GM12878 (cell line): ENCODE results near the gene GCDH. TPM values are rescaled to one million over a fixed set of nuclear protein-coding genes. Genes with fewer than 3 reads are reported as not detected.

Source experiments
- ATAC-seq: fragments of 200-7000 bp; cut with Tn5 transposase; 3 replicates; pipeline ENCODE4 v1.9.1; 2020; ENCODE audit warnings: mild to moderate bottlenecking, moderate library complexity
- BruUV-seq: library from RNA; stranded (reverse); fragments of 400-500 nt; replicated peaks from 2 replicates; lab custom pipeline; 2021; lab: Mats Ljungman, UMichigan
- CTCF ChIA-PET: fragments of 300-600 bp; sonication (Branson Sonifier 250); formaldehyde crosslinking; extraction: SDS; loops from one replicate; lab custom pipeline; 2021; ENCODE audit warnings: inconsistent platforms; lab: Yijun Ruan, JAX
- POLR2A ChIA-PET: fragments of 350-600 bp; formaldehyde crosslinking; extraction: SDS; loops from one replicate; lab custom pipeline; 2021; ENCODE audit warnings: inconsistent platforms; lab: Charles Lee
- RAD21 ChIA-PET: fragments of 300-600 bp; sonication (Branson Sonifier 250); formaldehyde crosslinking; loops from one replicate; lab custom pipeline; 2023; ENCODE audit warnings: antibody characterized with exemption; ENCODE audit not compliant: unreplicated experiment; lab: Charles Lee
- SMC1A ChIA-PET: fragments of 300-600 bp; sonication (Branson Sonifier 250); formaldehyde crosslinking; loops from one replicate; lab custom pipeline; 2023; ENCODE audit not compliant: unreplicated experiment, uncharacterized antibody; lab: Charles Lee
- DNase-seq: peaks from one replicate; pipeline ENCODE4 v3.0.0-alpha.2; 2011; ENCODE audit warnings: low read depth, low spot score
- FAIRE-seq: peaks from 3 replicates; lab custom pipeline; 2011; peaks lifted over from hg19 to GRCh38; lab: Jason Lieb, UNC
- H2AFZ ChIP-seq: 2 replicates; pipeline ENCODE4 v1.6.0; 2011; ENCODE audit warnings: low read depth, low read length, control low read depth; ENCODE audit not compliant: control insufficient read depth
- H3K27ac ChIP-seq: 2 replicates; pipeline ENCODE4 v1.5.1; 2011; ENCODE audit warnings: control low read depth; ENCODE audit not compliant: control insufficient read depth, insufficient read depth
- H3K27me3 ChIP-seq, 2 experiments: replicated peaks in 1 of 2; 2 replicates each; pipeline versions ENCODE4 v1.6.0 to v1.6.1; 2011; ENCODE audit warnings: low read length in 1 of 2; ENCODE audit not compliant: control insufficient read depth in 2 of 2, insufficient read depth in 2 of 2
- H3K36me3 ChIP-seq, 2 experiments: 2 replicates each; pipeline ENCODE4 v1.5.1; 2011; ENCODE audit warnings: low read length in 1 of 2; ENCODE audit not compliant: control insufficient read depth in 2 of 2, insufficient read depth in 2 of 2
- H3K4me1 ChIP-seq: 2 replicates; pipeline ENCODE4 v1.6.1; 2011; ENCODE audit warnings: mild to moderate bottlenecking, low read length, moderate library complexity, mixed read lengths; ENCODE audit not compliant: control insufficient read depth, insufficient read depth
- H3K4me2 ChIP-seq: 2 replicates; pipeline ENCODE4 v1.6.0; 2011; ENCODE audit warnings: control low read depth; ENCODE audit not compliant: control insufficient read depth, insufficient read depth
- H3K4me3 ChIP-seq: fragments of 200-600 bp; sonication (generic); 2 replicates; pipeline ENCODE4 v1.5.1; 2016
- H3K79me2 ChIP-seq: 2 replicates; pipeline ENCODE4 v1.6.0; 2011; ENCODE audit warnings: low read length; ENCODE audit not compliant: control insufficient read depth, insufficient read depth
- H3K9ac ChIP-seq: 2 replicates; pipeline ENCODE4 v1.8.0; 2011; ENCODE audit warnings: low read length, control low read depth, mixed read lengths; ENCODE audit not compliant: control insufficient read depth, insufficient read depth
- H3K9me3 ChIP-seq: replicated peaks from 3 replicates; pipeline ENCODE4 v1.5.1; 2011; ENCODE audit warnings: mild to moderate bottlenecking, low read length; ENCODE audit not compliant: control insufficient read depth, insufficient read depth
- H4K20me1 ChIP-seq: 2 replicates; pipeline ENCODE4 v1.6.0; 2011; ENCODE audit not compliant: control insufficient read depth, insufficient read depth
- BACH1 ChIP-seq: fragments of 450-650 bp; IDR thresholded peaks from 2 replicates; pipeline ENCODE4 v1.6.1; 2017; ENCODE audit warnings: mild to moderate bottlenecking, borderline replicate concordance
- BRCA1 ChIP-seq: IDR thresholded peaks from 2 replicates; pipeline ENCODE4 v1.6.1; 2011; ENCODE audit warnings: low read depth, low read length, improper control_type of control experiment
- CBX3 ChIP-seq: fragments of 200-600 bp; sonication (generic); IDR thresholded peaks from 2 replicates; pipeline ENCODE4 v1.6.1; 2016; ENCODE audit warnings: low read depth, borderline replicate concordance
- ETV6 ChIP-seq, 2 experiments: fragments of 450-650 bp in 1 of 2; IDR thresholded peaks in 1 of 2; conservative IDR thresholded peaks in 1 of 2; 2 replicates each; pipeline ENCODE4 v1.6.1; 2014; ENCODE audit warnings: antibody characterized with exemption in 1 of 2, borderline replicate concordance in 1 of 2, low read depth in 1 of 2, mild to moderate bottlenecking in 1 of 2, moderate library complexity in 1 of 2
- GATAD2B ChIP-seq: fragments of 450-650 bp; conservative IDR thresholded peaks from 2 replicates; pipeline ENCODE4 v1.6.1; 2017; ENCODE audit warnings: low read depth, mild to moderate bottlenecking, moderate library complexity
- MTA3 ChIP-seq: IDR thresholded peaks from 2 replicates; pipeline ENCODE4 v1.6.1; 2012; ENCODE audit warnings: low read length, inconsistent platforms, borderline replicate concordance
- NFIC ChIP-seq: IDR thresholded peaks from 2 replicates; pipeline ENCODE4 v1.6.1; 2012; ENCODE audit warnings: low read depth, mild to moderate bottlenecking, inconsistent platforms, low read length, moderate library complexity
- RB1 ChIP-seq: fragments of 450-650 bp; formaldehyde crosslinking; IDR thresholded peaks from 2 replicates; pipeline ENCODE4 v1.6.1; 2017; ENCODE audit warnings: mild to moderate bottlenecking, borderline replicate concordance
- RFX5 ChIP-seq: IDR thresholded peaks from 2 replicates; pipeline ENCODE4 v1.6.1; 2011; ENCODE audit warnings: low read depth, low read length, improper control_type of control experiment
- SREBF2 ChIP-seq: IDR thresholded peaks from 2 replicates; pipeline ENCODE4 v1.6.1; 2012; ENCODE audit warnings: mild to moderate bottlenecking, low read length
- SUPT20H ChIP-seq: IDR thresholded peaks from 2 replicates; pipeline ENCODE4 v1.6.1; 2011; ENCODE audit warnings: low read depth, mild to moderate bottlenecking, low read length, moderate library complexity, borderline replicate concordance; ENCODE audit not compliant: control insufficient read depth
- TAF1 ChIP-seq: IDR thresholded peaks from 2 replicates; pipeline ENCODE4 v1.6.1; 2011; ENCODE audit warnings: mild to moderate bottlenecking, low read depth, low read length, borderline replicate concordance
- ZNF274 ChIP-seq: IDR thresholded peaks from one replicate; pipeline ENCODE4 v1.8.0; 2011; ENCODE audit not compliant: insufficient read length, insufficient read depth
- WGBS: methylation state at CpG from one replicate; pipeline ENCODE4 v1.1.6; 2016; ENCODE audit warnings: low lambda C conversion rate; ENCODE audit not compliant: insufficient replicate concordance, insufficient coverage; ENCODE audit errors: missing lambda C conversion rate; 5-methylcytosine and 5-hydroxymethylcytosine counted together
- in situ Hi-C: fragments of 300-500 bp; cut with MboI; formaldehyde crosslinking; loops from 9 replicates; pipeline ENCODE4 v1.14.3; 2018; ENCODE audit warnings: mixed read lengths
- intact Hi-C: fragments of 100-400 bp; cut with micrococcal nuclease; formaldehyde crosslinking; loops from one replicate; pipeline ENCODE4 v1.14.2; 2022; ENCODE audit not compliant: unreplicated experiment
- polyA plus RNA-seq, 11 experiments: library from polyadenylated mRNA; depleted of rRNA in 4 of 11; unstranded in 6 of 11; stranded (reverse) in 5 of 11; fragments of >200 nt; fragmentation: Nextera tagmentation in 4 of 11; fragmentation: Illumina TruSeq in 1 of 11; extraction: Ambion mirVana in 4 of 11; extraction: Trizol in 1 of 11; gene quantifications; 1 replicate in 1 of 11; 2 replicates in 10 of 11; pipeline versions ENCODE4 v1.2.1 to v1.2.3, GENCODE V29; 2011 to 2016; ENCODE audit warnings: inconsistent platforms in 2 of 11, missing spikeins in 2 of 11, low read depth in 1 of 11
- total RNA-seq, 4 experiments: library from RNA; depleted of rRNA in 3 of 4; stranded (reverse); fragments of >200 nt in 3 of 4; fragmentation: Illumina TruSeq in 1 of 4; extraction: Trizol in 1 of 4; gene quantifications; 2 replicates each; pipeline versions ENCODE4 v1.2.1 to v1.2.3, GENCODE V29; 2013 to 2021
- TF ChIP-seq, protein P1 (sequence below): IDR thresholded peaks from 2 replicates; pipeline ENCODE4 v1.6.1; 2012; ENCODE audit warnings: low read depth, low read length, improper control_type of control experiment
- TF ChIP-seq, protein P2 (sequence below): fragments of 450-650 bp; formaldehyde crosslinking; IDR thresholded peaks from 2 replicates; pipeline ENCODE4 v1.4.0; 2022; ENCODE audit warnings: mild to moderate bottlenecking, moderate library complexity
- TF ChIP-seq, protein P3 (sequence below): fragments of 150-350 bp; IDR thresholded peaks from 2 replicates; pipeline ENCODE4 v1.6.1; 2016; ENCODE audit warnings: low read depth, low read length

The GCDH gene
- total and polyA plus RNA-seq, 10 of the 15 experiments (the other 5 are each of a cell fraction or from before 2014, with no cell fraction given), result 4.2 to 69.4 (median 39.7) TPM

DNA sequence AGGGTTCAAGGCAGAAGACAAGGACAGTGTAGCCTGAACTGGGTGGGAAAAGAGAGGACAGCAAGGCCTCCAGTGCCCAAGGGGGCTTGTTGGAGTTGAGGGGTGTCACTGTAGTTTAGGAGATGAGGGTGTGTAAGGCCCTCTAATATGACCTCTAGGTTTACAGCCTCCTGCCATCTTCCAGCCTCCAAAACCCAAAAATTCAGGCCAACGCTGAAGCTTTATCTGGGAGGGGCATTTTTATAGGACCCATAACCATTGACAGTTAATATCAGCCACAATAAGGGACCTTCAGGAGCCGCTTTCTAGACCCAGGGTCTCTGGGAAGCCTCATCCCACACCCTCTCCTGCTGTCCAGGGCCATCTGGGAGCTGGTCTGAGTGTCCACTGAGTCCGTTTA is 6.8 kb upstream of the GCDH start (continued):
- TF ChIP-seq SREBF2 (no peak), CBX3 (no peak)
- TF ChIP-seq, protein P1, sequence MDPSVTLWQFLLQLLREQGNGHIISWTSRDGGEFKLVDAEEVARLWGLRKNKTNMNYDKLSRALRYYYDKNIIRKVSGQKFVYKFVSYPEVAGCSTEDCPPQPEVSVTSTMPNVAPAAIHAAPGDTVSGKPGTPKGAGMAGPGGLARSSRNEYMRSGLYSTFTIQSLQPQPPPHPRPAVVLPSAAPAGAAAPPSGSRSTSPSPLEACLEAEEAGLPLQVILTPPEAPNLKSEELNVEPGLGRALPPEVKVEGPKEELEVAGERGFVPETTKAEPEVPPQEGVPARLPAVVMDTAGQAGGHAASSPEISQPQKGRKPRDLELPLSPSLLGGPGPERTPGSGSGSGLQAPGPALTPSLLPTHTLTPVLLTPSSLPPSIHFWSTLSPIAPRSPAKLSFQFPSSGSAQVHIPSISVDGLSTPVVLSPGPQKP, result no peak
- TF ChIP-seq, protein P2, sequence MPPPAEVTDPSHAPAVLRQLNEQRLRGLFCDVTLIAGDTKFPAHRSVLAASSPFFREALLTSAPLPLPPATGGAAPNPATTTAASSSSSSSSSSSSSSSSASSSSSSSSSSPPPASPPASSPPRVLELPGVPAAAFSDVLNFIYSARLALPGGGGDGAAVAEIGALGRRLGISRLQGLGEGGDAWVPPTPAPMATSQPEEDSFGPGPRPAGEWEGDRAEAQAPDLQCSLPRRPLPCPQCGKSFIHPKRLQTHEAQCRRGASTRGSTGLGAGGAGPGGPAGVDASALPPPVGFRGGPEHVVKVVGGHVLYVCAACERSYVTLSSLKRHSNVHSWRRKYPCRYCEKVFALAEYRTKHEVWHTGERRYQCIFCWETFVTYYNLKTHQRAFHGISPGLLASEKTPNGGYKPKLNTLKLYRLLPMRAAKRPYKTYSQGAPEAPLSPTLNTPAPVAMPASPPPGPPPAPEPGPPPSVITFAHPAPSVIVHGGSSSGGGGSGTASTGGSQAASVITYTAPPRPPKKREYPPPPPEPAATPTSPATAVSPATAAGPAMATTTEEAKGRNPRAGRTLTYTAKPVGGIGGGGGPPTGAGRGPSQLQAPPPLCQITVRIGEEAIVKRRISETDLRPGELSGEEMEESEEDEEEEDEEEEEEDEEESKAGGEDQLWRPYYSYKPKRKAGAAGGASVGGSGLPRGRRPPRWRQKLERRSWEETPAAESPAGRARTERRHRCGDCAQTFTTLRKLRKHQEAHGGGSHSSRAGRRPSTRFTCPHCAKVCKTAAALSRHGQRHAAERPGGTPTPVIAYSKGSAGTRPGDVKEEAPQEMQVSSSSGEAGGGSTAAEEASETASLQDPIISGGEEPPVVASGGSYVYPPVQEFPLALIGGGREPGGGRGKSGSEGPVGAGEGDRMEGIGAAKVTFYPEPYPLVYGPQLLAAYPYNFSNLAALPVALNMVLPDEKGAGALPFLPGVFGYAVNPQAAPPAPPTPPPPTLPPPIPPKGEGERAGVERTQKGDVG, result no peak

DNA sequence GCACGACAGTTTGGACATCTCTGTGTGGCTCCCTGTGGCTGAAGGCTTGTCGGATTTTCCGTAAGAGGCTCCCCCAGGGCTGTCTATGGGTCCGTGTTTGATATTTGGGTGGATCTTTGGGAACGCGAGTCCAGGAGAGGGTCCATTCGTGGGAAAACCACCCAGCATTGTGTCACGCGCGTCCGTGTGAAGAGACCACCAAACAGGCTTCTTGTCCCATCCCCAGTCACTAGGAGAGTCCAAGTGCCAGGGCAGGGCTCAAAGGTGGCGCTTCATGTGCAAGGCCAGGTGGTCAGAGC is 6.4 kb upstream of the GCDH start:
- ChIA-PET RAD21 (interaction anchor here (0.9 to 1.9 kb wide), 7 partner anchors 14 to 209 kb away, joined by 3 to 31 read pairs (median 4); partner anchors contain the start of gene FARSA), CTCF (interaction anchor here (0.8 to 13.2 kb wide), 16 partner anchors 9 to 177 kb away, joined by 3 to 182 read pairs (median 4); partner anchors contain the start of gene FARSA), SMC1A (interaction anchor here (0.8 to 3.2 kb wide), 5 partner anchors 49 to 93 kb away, joined by 3 to 29 read pairs (median 5); partner anchors contain the start of gene FARSA), POLR2A (interaction anchor here (0.6 to 2.1 kb wide), 5 partner anchors 14 to 83 kb away, joined by 4 to 11 read pairs (median 4); no protein-coding TSS in a partner anchor)
- FAIRE-seq (no peak), ATAC-seq (no peak), DNase-seq (no peak)
- peaks cover 16% of the 10 kb centered on the region for H3K4me1 ChIP-seq
- H3K9ac ChIP-seq, result no peak overlapping the region
- H3K36me3 ChIP-seq, result no peaks in the 10 kb centered on the region
- peaks cover 7% of the 10 kb centered on the region for H3K9me3 ChIP-seq
- in situ Hi-C loops (loop anchor here (10.0 kb wide), 1 partner anchor 210 kb away; no protein-coding TSS in a partner anchor), intact Hi-C loops (no loop called here)
- peak overlapping the region; percentile 69; the same call in 1 of the 2 replicates for H3K4me3 ChIP-seq
- WGBS, result 95% methylated on average over 12 of the region's 12 CpGs
- BruUV-seq, result no TSS peak
- no peaks in the 10 kb centered on the region for H4K20me1 ChIP-seq
- H3K27ac ChIP-seq, result no peak overlapping the region
- H3K4me2 ChIP-seq, result peak overlapping the region; percentile 75
- peak overlapping the region; percentile 91 for H2AFZ ChIP-seq
- peaks cover 4% of the 10 kb centered on the region; the same call in 1 of the 2 replicates for H3K79me2 ChIP-seq
- no peaks in the 10 kb centered on the region; a peak in 1 of 4 replicates for H3K27me3 ChIP-seq
- TF ChIP-seq BRCA1 (no peak), MTA3 (no peak), SUPT20H (no peak), BACH1 (no peak), TAF1 (no peak), RFX5 (no peak), RB1 (no peak), NFIC (no peak), ZNF274 (no peak), ETV6 (conservative IDR thresholded peaks at IDR 0.05 in 1 of 2, IDR thresholded peaks at IDR 0.05 in 1 of 2; ENCODE audit: borderline replicate concordance in 1 of 2, low read depth in 1 of 2) (no peak), GATAD2B (no peak)
- TF ChIP-seq, protein P3, sequence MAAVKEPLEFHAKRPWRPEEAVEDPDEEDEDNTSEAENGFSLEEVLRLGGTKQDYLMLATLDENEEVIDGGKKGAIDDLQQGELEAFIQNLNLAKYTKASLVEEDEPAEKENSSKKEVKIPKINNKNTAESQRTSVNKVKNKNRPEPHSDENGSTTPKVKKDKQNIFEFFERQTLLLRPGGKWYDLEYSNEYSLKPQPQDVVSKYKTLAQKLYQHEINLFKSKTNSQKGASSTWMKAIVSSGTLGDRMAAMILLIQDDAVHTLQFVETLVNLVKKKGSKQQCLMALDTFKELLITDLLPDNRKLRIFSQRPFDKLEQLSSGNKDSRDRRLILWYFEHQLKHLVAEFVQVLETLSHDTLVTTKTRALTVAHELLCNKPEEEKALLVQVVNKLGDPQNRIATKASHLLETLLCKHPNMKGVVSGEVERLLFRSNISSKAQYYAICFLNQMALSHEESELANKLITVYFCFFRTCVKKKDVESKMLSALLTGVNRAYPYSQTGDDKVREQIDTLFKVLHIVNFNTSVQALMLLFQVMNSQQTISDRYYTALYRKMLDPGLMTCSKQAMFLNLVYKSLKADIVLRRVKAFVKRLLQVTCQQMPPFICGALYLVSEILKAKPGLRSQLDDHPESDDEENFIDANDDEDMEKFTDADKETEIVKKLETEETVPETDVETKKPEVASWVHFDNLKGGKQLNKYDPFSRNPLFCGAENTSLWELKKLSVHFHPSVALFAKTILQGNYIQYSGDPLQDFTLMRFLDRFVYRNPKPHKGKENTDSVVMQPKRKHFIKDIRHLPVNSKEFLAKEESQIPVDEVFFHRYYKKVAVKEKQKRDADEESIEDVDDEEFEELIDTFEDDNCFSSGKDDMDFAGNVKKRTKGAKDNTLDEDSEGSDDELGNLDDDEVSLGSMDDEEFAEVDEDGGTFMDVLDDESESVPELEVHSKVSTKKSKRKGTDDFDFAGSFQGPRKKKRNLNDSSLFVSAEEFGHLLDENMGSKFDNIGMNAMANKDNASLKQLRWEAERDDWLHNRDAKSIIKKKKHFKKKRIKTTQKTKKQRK, result no peak
